ENCODE results near the gene MYZAP. TPM values are rescaled to one million over a fixed set of nuclear protein-coding genes. Genes with fewer than 3 reads are reported as not detected.

The MYZAP gene
- polyA plus RNA-seq, 1 donor from 2014 or later: not detected

DNA sequence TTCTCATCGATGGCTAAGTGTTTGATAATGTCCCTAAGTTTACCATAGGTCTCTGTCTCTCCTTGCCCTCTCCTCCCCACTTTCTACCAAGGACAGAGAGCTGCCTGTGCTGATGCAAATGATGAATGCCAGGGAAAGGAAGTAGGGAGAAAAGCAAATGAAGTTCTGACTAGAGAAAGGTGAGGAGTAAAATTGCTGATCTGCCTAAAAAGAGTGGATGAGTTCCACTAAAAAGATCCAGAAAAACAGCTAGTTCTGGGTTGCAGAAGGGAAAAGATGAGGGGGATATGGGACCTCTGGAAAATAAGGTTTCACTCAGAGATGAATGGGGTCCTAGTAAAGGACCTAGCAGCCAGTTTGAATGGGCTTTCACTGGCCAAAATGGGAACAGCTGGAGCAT lies 13.8 kb downstream of the MYZAP start:
- no peaks in the 10 kb centered on the region for H3F3A ChIP-seq (ENCODE audit: insufficient read depth, low read length, poor library complexity, severe bottlenecking)
- no peak overlapping the region for H3K4me3 ChIP-seq (ENCODE audit: low read length)
- H3K36me3 ChIP-seq (ENCODE audit: insufficient read depth, low read length): no peaks in the 10 kb centered on the region
- H3K27me3 ChIP-seq (ENCODE audit: insufficient read depth, low read depth, low read length): no peaks in the 10 kb centered on the region
- H3K9ac ChIP-seq (ENCODE audit: low read length): no peak overlapping the region
- TF ChIP-seq TAF1 (IDR thresholded peaks at IDR 0.05; ENCODE audit: low read depth) (no peak), EP300 (conservative IDR thresholded peaks at IDR 0.05; ENCODE audit: poor library complexity, severe bottlenecking) (no peak), SMC3 (conservative IDR thresholded peaks at IDR 0.05; ENCODE audit: poor library complexity) (no peak), EZH2 (IDR thresholded peaks at IDR 0.05; ENCODE audit: borderline replicate concordance, insufficient read depth, low read length, poor library complexity, severe bottlenecking) (no peak), RAD21 (conservative IDR thresholded peaks at IDR 0.05) (no peak)
- TF ChIP-seq, protein P1, sequence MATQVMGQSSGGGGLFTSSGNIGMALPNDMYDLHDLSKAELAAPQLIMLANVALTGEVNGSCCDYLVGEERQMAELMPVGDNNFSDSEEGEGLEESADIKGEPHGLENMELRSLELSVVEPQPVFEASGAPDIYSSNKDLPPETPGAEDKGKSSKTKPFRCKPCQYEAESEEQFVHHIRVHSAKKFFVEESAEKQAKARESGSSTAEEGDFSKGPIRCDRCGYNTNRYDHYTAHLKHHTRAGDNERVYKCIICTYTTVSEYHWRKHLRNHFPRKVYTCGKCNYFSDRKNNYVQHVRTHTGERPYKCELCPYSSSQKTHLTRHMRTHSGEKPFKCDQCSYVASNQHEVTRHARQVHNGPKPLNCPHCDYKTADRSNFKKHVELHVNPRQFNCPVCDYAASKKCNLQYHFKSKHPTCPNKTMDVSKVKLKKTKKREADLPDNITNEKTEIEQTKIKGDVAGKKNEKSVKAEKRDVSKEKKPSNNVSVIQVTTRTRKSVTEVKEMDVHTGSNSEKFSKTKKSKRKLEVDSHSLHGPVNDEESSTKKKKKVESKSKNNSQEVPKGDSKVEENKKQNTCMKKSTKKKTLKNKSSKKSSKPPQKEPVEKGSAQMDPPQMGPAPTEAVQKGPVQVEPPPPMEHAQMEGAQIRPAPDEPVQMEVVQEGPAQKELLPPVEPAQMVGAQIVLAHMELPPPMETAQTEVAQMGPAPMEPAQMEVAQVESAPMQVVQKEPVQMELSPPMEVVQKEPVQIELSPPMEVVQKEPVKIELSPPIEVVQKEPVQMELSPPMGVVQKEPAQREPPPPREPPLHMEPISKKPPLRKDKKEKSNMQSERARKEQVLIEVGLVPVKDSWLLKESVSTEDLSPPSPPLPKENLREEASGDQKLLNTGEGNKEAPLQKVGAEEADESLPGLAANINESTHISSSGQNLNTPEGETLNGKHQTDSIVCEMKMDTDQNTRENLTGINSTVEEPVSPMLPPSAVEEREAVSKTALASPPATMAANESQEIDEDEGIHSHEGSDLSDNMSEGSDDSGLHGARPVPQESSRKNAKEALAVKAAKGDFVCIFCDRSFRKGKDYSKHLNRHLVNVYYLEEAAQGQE (IDR thresholded peaks at IDR 0.05; ENCODE audit: borderline replicate concordance): no peak
- TF ChIP-seq, protein P2, sequence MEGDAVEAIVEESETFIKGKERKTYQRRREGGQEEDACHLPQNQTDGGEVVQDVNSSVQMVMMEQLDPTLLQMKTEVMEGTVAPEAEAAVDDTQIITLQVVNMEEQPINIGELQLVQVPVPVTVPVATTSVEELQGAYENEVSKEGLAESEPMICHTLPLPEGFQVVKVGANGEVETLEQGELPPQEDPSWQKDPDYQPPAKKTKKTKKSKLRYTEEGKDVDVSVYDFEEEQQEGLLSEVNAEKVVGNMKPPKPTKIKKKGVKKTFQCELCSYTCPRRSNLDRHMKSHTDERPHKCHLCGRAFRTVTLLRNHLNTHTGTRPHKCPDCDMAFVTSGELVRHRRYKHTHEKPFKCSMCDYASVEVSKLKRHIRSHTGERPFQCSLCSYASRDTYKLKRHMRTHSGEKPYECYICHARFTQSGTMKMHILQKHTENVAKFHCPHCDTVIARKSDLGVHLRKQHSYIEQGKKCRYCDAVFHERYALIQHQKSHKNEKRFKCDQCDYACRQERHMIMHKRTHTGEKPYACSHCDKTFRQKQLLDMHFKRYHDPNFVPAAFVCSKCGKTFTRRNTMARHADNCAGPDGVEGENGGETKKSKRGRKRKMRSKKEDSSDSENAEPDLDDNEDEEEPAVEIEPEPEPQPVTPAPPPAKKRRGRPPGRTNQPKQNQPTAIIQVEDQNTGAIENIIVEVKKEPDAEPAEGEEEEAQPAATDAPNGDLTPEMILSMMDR (IDR thresholded peaks at IDR 0.05; ENCODE audit: poor library complexity, severe bottlenecking): no peak
- no peak overlapping the region for H2AFZ ChIP-seq (ENCODE audit: low read depth, low read length)
- H4K20me1 ChIP-seq (ENCODE audit: insufficient read depth): no peaks in the 10 kb centered on the region
- H3K27ac ChIP-seq (ENCODE audit: low read length): no peak overlapping the region
- H3K4me2 ChIP-seq (ENCODE audit: low read length): no peak overlapping the region
- no peaks in the 10 kb centered on the region for H3K79me2 ChIP-seq (replicated peaks; ENCODE audit: insufficient read depth, low read length)
- H3K9me3 ChIP-seq (ENCODE audit: low read length): no peaks in the 10 kb centered on the region
- H3K9me2 ChIP-seq (ENCODE audit: insufficient read depth, low read length): no peaks in the 10 kb centered on the region

DNA sequence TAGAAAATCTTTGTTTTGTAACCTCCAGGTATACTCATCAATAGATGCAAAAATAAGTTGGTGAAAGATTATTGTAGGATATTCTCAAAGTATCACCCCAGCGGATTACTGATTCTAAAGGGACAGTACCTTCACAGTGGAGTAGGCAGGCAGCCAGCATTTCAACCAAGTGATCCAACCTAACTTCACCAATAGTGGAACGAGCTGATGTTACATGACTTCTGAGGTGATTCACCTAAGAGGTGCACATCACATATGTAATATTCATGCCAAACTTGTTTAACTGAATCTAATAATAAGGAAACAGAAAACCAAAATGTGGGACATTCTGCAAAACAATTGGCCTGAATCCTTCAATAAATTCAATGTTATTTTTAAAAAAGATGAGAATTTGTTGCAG lies 14.3 kb downstream of the MYZAP start:
- no peaks in the 10 kb centered on the region for H4K20me1 ChIP-seq (ENCODE audit: insufficient read depth)
- H3K4me2 ChIP-seq (ENCODE audit: low read length): no peak overlapping the region
- no peaks in the 10 kb centered on the region for H3K27me3 ChIP-seq (ENCODE audit: insufficient read depth, low read depth, low read length)
- H2AFZ ChIP-seq (ENCODE audit: low read depth, low read length): no peak overlapping the region
- no peaks in the 10 kb centered on the region for H3K9me3 ChIP-seq (ENCODE audit: low read length)
- TF ChIP-seq TAF1 (IDR thresholded peaks at IDR 0.05; ENCODE audit: low read depth) (no peak), EP300 (conservative IDR thresholded peaks at IDR 0.05; ENCODE audit: poor library complexity, severe bottlenecking) (no peak), SMC3 (conservative IDR thresholded peaks at IDR 0.05; ENCODE audit: poor library complexity) (no peak), POLR2AphosphoS5 (IDR thresholded peaks at IDR 0.05) (no peak), RAD21 (conservative IDR thresholded peaks at IDR 0.05) (no peak), EZH2 (IDR thresholded peaks at IDR 0.05; ENCODE audit: borderline replicate concordance, insufficient read depth, low read length, poor library complexity, severe bottlenecking) (no peak), MXI1 (conservative IDR thresholded peaks at IDR 0.05; ENCODE audit: poor library complexity, severe bottlenecking) (no peak)
- TF ChIP-seq, protein P1 (IDR thresholded peaks at IDR 0.05; ENCODE audit: borderline replicate concordance): no peak
- TF ChIP-seq, protein P2 (IDR thresholded peaks at IDR 0.05; ENCODE audit: poor library complexity, severe bottlenecking): no peak
- H3K9ac ChIP-seq (ENCODE audit: low read length): no peak overlapping the region
- no peak overlapping the region for H3K4me3 ChIP-seq (ENCODE audit: low read length)
- H3K9me2 ChIP-seq (ENCODE audit: insufficient read depth, low read length): no peaks in the 10 kb centered on the region
- no peaks in the 10 kb centered on the region for H3K36me3 ChIP-seq (ENCODE audit: insufficient read depth, low read length)
- no peak overlapping the region for H3K27ac ChIP-seq (ENCODE audit: low read length)
- H3F3A ChIP-seq (ENCODE audit: insufficient read depth, low read length, poor library complexity, severe bottlenecking): no peaks in the 10 kb centered on the region
- H3K79me2 ChIP-seq (replicated peaks; ENCODE audit: insufficient read depth, low read length): no peaks in the 10 kb centered on the region
